Activated T-cell treated with anti-CD3 and anti-CD28 coated beads for 24 hours (primary cell): ENCODE data around the gene BRF1.
"Not testable (repeated sequence)": the region's sequence is repeated elsewhere in the genome, so short reads cannot be mapped to it uniquely, and the experiment has no call there.

Experiments
- DNase-seq: peaks from one replicate; pipeline ENCODE4 v3.0.0-alpha.2; 2020; ENCODE audit warnings: low read depth

BRF1 gene, protein sequence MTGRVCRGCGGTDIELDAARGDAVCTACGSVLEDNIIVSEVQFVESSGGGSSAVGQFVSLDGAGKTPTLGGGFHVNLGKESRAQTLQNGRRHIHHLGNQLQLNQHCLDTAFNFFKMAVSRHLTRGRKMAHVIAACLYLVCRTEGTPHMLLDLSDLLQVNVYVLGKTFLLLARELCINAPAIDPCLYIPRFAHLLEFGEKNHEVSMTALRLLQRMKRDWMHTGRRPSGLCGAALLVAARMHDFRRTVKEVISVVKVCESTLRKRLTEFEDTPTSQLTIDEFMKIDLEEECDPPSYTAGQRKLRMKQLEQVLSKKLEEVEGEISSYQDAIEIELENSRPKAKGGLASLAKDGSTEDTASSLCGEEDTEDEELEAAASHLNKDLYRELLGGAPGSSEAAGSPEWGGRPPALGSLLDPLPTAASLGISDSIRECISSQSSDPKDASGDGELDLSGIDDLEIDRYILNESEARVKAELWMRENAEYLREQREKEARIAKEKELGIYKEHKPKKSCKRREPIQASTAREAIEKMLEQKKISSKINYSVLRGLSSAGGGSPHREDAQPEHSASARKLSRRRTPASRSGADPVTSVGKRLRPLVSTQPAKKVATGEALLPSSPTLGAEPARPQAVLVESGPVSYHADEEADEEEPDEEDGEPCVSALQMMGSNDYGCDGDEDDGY

DNA sequence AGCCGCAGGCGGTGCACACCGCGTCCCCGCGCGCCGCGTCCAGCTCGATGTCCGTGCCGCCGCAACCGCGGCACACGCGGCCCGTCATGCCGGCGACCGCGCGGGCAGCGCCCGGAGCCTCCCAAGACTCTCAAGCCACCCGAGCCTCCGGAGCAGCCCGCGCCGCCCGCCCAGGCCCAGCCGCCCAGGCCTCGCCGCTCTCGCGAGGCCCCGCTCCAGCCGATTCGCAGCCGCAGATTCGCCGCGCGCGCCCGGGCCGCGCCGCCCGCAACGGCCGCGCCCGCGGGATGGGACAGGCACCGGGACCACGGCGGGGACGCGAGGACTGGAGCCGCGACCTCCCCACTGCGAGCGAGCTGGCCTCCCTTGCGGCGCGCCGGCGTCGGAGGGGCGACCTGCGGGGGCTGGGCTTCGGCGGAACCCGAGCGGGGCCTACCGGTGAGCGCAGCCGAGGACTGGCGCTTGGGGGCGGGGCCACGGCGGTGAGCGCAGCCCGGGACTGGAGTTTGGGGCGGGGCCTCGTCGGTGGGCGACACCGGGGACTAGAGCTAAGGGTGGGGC, at the start of gene BRF1:
Gene BRF1, minus strand, starts transcription at position 460 of the 561 bp plus-strand sequence. Its CDS starts 372 bp downstream, at position 88.
- DNase-seq = peak; percentile 96

DNA sequence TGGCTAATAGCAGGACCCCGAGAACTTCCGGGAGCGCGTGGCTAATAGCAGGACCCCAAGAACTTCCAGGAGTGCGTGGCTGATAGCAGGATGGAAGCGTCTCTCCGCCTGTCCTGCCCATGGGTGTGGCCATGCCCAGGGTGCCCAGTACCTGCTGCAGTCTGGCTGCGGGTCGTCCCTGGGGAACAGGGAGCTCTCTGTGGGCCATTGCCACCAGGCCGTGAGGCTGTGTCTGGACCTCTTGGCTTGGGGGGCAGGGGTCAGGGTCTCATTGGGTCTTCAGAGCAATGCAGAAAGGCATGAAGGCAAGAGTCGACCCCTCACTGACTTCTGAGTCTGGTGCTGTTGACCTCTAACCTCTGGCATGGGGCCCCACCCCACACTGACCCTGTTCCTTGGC, 49.2 kb upstream of the BRF1 start:
- no peak for DNase-seq

DNA sequence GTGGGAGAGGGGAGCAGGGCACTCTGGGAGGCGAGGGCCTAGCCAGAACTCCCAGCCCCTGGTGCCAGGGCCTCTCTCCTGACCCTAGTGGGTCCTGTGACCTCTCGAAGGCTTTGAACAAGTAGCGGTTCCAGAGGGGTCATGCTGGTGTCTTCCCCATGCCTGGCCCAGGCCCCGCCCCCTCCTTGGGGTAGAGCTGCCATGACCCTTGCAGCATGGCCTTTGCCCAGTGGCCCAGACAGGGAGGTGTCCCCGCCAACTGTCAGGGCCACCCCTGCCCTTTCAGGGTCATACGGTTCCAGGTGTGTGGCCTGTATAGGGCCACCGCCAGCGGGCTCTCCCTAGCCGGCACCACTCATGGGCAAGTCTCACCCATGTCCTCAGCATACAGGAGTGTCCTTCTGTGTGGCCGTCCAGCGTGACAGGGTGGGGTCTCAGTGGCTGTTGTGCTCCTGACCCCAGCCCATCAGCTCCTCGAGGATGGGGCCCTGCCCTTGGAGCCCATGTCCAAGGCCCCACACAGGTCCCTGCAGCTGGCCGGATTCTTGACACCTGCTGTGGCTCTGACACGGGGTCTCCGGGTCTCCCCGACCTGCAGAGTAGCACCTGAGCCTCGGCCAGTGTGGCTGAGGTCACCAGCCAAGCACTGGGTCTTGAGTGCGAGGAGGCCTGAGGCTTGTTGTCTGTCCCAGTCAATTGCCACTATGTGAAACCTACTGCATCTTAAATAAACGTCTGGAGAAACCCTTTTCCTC, 48.3 kb upstream of the BRF1 start:
- DNase-seq = no peak

DNA sequence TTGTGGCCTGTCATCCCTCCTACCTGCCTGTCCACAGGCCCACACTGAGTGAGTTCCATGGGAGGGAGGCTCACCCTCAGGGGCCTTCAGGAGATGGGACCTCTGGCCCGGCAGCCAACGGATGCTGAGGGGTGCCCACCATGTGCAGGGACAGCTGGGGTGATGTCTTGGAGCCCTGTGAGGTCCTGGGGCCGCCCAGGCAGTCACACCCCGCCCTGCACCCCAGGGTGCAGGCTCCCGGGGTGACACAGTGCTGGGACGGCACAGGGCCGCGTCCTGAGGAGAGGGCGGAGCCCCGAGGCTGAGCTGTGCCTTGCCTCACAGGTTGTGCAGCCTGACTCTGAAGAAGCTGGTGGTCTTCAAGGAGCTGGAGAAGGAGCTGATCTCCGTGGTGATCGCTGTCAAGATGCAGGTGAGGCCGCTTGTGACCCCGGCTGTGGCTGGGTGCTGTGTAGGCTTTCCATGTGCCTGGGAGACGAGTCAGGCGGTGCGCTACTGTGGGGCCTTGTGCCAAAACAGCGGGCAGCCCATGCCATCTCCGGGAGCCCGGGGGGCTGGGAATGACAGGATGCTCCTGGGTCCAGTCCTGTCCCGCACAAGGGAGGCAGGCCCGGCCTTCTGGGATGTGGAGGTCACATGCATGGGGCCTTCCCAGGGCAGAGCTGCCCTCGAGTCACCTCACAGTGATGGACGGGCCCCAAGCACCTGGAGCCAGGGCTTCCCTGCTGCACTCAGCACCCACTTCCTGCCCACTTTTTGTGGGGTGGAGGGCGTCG, 47.6 kb upstream of the BRF1 start:
- no peak for DNase-seq

DNA sequence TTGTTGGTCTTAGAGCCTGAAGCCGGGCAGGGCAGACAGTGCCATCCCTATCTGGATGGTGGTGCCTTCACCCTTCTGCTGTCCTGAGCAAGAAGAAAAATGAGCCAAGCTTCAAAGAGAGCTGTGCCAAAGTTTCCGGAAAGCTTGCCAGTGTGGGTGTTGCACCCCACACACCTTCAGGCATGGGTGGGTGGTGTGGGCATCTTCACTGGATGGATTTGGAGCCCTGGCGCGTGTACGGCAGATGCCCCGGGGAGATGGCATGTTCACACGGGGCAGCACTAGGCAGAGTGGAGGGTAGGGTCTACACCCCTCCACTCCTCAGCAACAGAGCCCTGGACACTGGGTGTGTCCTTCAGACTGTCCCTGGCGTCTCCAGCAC, 46.8 kb upstream of the BRF1 start:
- no peak for DNase-seq

DNA sequence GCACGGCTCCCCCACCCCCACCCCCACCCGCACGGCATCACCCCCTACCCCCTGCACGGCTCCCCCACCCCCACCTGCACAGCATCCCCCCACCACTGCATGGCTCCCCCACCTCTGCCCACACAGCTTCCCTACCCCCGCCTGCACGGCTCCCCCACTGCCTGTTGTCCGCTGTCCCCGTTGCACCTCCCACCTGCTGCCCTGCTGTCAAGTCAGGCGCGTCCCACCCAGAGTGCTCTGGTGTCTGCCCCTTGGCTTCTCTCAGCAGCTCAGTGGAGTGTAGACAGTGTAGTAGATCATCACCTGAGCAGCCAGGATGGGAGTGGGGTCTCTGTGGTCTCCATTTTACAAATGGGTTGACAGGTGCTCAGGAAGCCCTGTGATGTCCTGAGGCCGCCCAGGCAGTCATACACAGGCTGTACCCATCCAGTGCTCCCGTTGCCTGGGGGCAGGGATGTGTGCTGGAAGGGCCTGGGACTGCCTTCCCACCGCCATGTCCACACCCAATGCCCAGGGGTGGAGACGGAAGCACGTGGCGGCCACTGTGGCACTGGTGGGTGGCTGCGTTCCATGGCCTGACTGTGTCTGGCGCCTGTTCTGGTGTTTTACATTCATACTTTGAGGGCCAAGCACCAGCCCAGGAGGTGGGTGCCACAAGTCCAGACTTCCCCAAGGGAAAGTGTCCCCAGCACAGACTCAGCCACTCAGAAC, 46.2 kb upstream of the BRF1 start:
- no peak for DNase-seq

DNA sequence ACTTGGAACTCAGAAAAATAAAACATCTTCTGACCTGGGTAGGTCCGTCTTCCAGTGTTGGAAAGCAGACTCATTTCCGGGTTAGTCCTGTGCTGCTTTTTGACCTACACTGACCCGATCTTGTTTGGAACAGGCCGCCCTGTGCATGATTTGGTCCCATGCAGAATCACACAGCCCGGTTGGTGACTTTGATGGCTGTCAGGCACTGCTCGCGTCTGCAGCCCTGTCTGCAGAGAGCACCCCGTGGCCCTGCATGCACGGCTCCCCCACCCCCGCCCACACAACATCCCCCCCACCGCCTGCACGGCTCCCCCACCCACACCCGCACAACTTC, 45.4 kb upstream of the BRF1 start:
- DNase-seq = no peak

DNA sequence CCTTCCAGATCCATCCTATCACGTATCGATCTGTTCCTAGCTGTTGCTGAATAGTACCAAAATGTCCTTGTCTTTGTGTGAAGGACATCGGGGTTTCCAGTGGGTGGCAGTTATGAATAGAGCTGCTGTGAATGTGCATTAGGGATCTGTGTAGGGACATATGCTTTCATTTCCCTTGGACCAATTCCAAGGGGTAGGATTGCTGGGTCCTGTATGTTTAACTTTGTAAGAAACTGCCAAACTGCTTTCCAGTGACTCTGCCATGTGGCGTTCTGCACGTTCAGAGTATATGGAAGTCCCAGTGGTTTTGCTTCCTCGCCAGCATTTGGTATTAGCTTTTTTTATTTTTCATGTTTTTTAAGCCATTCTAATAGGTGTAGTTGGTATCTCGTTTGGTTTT, 42.4 kb upstream of the BRF1 start:
- DNase-seq = no peak

DNA sequence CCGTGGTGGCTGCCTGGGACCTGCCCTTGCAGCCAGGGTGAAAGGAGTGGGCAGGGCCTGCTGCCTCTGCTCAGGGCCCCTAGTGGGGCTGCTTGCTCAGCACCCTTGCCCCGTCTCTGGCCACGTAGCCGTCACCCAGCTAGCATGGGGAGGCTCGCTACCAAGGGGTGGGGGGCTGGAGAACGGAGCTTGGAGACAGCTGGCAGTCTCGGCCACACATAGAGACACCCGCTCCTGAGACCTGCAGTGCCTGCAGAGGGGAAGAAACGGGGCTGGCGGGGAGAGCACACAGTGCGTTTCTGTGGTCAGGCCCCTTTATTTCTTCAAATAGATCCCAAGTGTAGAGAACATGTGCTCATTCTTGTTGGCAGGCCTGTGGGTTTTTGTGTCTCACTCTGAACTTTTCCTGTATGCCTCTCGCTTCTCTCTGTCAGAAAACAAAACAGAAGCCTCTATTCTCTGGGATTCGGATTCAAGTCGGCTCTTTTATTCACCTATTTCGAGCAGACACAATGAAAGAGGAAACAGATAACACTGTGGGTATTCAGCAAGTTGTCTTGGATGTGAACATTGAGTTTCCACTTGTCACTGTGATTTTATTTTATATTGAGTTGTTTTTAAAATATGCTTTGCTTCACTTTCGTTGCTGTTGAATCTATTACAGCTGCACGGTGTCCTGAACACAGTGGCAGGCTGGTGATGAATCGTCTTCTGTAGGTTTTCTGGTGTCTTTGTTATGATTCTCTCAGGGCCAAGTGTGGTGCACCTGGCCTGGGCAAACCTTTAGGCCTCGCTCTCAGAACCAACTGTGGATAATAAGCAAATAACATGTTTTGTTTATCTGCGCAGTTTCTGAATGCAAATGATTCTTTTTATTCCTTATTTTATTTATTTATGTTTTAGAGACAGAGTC, 40.3 kb upstream of the BRF1 start:
- DNase-seq = no peak

DNA sequence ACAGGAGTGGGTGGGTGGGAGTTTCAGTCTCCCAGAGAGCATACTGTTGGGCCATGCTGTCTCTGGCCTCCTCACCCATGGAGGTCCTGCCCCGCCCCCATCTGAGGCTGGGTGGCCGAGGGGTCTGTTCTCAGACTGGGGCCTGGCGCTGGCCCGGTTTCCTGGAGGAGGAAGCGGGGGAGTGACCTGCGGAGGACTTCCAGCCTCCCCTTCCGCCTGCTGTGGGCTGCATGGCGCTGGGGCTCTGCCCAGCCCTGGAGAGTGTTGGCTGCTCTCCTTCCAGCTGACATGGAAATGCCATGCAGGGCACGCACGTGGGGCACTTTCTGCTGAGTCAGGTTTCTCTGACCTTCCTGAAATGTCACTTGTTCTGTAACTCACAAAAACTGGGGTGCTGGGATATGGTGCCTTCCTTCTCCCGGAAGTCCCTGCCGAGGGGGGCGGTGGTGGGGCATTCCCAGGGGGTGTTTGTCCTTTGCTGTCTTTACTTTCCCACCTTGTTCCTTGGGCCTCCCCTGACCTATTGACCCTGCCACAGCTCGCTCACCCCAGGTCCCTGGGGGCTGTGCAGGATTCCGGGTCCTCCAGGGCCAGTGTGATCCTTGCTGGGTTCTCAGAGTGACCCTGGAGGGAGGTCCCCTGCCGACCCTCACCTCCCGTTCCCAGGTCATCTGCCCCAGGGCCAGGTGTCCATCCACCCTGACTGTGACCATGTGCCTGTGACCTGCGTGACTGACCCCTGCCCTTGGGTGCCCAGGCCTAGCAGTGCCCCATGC, 37.4 kb upstream of the BRF1 start:
- no peak for DNase-seq

DNA sequence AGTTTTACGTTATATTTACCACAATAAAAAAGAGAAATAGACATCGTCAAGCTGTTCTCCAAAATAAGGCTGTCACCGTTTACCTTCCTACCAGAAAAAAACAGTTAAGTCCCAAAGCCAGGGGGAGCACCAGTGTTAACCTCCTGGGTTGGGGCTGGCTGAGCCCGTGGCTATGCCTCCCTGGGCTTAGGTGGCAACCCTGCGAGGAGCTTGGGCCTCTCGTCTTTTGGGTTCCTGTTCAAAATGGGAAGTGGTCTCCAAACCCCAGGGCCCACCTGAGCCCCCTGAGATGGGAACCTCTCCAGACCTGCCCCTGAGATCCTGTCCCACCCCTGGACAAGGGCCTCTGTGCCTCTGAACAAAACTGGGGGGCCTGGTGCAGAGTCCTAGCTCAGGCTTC, 36.6 kb upstream of the BRF1 start:
- no peak for DNase-seq

DNA sequence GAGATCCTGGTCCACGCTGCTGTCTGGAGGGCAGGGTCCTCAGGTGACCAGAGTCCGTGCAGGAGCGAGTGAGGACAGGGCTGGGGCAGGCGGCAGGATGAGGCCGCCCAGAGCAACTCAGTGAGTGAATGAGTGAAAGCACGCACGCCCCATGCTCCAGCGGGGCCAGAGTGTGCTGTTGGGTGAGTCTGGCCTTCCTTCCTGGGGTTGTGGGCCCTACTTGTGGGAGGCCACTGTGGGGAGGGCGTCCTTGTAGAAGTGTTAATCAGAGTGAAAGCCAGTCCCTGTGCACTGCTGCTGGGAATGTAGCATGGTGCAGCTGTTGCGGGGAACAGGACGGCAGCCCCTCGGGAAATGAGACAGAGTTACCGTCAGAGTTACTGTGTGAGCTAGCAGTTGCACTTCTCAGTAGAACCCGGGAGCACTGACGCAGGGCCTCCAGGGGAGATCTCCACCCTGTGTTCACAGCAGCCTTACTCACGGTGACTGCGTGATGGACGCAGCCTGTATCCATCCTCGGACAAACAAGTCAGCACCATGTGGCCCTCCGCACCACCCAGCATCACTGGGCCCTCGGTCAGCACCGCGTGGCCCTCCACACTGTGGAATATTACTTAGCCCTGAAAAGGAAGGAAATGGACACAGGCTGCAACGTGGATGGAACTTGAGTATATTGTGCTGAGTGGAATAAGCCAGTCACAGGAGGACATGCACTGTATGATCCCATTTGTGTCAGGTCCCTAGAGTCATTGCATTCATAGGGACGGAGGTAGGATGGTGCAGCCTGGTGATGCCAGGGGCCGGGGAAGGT, 35.9 kb upstream of the BRF1 start:
- no peak for DNase-seq

DNA sequence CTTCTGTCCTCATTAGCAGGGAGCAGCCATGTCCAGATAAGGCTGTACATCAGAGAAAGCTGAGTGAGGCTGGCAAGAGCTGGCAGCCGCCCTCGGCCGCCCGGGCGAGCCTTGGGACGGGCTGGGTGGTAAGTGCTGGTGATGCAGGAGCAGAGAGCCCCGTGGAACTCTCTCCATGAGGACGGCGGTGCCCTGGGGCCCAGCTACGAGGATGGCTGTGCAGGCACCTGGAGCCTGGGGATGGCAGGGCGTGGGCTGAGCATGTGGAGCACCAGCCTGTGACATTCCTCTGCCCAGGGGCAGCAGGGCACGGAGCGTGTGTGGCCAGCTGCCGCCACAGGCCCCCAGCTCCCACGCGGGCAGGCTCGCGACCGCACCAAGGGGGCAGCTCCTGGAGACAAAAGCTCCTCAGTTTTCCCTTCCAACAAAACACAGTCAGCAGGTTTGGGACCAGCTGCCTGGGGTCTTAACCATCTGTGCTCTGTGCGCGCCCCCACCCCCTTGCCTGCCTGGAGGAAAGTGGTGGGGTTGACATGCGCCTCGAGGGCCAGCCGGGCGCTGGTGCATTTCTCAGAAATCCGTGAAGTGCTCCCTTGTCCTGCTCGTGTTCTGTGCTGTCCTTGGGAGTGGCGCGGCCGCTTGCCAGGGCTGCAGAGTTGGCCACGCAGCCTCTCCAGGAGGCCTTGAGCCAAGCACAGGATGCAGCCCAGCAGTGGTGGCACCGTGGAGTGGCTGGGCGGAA, 35.1 kb upstream of the BRF1 start:
- no peak for DNase-seq

DNA sequence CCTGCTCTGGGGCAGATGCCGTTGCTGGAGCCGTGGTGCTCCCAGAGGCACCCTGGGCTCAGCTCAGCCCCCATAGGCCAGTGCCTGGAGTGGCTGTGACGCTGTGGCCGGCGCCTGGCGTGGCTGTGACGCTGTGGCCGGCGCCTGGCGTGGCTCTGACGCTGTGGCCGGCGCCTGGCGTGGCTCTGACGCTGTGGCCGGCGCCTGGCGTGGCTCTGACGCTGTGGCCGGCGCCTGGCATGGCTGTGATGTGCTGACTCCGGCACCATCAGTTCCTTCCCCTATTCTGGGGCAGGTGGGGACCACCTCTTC, 34.4 kb upstream of the BRF1 start:
- DNase-seq = not testable (repeated sequence)

DNA sequence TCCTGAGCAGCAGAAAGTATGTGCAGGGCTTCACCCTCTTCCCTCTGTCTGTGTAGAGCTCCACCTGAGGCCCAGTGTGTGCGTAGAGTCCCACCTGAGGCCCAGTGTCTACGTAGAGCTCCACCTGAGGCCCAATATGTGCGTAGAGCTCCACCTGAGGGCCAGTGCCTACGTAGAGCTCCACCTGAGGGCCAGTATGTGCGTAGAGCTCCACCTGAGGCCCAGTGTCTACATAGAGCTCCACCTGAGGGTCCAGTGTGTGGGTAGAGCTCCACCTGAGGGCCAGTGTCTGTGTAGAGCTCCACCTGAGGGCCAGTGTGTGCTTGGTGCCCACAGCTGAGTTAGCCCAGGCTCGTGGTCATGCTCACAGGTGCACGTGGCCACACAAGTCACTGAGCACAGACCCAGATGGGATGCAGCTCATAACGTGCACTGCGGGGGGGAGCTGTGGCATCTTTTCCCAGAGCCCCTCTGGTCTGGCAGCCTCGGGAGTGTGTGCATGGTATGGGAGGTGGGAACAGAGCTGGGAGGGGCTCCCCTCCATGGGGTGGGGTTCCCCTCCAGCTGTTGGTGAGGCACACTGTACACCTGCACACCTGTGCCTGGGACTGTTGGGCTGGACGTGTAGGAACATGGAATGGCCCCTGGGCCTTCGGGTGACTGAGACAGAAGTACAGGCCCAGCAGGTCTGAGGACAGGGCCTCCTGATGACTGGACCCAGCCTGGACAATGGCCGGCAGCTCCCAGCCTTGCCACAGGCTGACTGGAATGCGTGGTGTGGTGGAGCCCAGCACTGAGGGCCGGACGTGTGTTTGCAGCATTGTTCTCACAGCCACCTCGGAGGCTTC, 33.8 kb upstream of the BRF1 start:
- DNase-seq = no peak

DNA sequence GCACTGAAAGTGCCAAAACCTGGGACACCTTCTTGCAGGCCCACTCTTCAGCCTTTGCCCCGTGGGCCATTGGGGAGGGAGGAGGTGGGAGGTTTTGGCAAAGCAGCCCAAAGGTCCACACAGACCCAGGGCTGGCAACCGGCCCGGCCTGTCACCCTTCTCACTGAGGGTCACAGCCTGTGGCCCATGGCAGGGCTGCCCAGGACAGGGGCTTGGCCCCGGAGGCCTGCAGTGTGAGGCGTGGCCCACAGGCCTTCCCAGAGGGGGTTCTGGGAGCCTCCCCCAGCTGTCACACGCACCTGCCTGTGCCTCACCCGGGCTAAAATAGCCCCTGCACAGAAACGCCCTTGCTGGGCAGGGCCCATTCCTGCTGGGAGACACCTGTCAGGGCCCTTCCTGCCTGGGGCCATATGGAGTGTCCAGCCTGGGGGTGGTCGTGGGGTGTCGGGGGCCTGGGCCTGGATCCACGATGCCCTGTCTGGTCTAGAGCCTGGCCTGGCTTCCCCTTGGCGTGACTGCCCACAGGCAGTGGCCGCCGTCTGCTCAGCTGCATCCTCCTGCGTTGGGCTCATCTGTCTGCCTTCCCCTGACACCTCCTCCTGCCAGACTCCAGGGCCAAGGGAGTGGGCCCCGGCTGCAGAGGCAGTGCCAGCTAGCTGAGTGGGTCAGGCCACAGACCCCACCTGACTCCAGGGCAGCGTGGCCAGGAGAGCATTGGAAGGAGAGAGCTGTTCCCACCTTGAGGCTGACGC, 33.0 kb upstream of the BRF1 start:
- no peak for DNase-seq
